Amniotic stem cell (primary cell): ENCODE data around the gene CCDC185.

Source experiments
- DNase-seq: peaks from one replicate; lab custom pipeline; 2025; lab: John Stamatoyannopoulos, UW

Gene CCDC185

GRCh38 chr1:223437151-223437550, 43.9 kb downstream of the CCDC185 start:
- no peak for DNase-seq

DNA sequence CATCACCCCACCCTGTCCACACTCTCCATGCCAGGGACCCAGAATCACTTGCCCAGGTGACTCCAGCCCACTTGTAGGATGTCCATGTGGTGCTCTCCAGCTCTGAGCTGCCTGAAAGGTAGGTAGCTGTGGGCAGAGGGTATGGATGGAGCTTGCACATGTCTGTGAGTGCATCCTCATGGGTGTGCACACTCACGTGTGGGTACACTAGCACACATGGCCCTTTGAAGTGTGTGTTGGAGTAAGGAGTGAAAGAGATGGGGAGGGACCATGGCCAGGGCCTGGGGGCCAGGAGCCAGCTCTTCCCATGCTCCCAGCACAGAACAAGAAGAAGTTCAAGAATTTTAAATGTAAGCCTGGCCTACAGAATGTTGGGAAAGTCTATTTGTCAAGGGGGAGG, 50.2 kb downstream of the CCDC185 start:
- no peak for DNase-seq

DNA sequence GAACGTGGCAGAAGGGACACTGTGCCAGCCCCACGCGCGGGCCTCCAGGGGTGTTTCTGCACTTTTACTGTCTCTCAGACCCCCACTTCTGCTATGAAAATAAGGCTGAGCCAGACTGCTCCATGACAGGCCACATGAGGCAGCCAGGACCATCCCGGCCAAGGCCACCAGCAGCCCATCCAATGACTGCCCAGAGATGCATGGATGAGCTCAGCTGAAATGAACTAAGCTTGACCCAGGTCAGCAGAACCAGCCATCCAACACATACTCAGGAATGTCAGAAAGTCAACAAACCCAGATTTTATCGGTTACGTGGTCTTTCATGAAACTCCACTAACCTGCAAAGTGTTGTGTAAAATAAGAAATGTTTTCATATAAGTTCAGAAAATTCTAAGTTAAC, 51.2 kb downstream of the CCDC185 start:
- DNase-seq: no peak
